Right ventricle myocardium superior (tissue), 1 donor: ENCODE data around the gene ADGRA3. TPM values are rescaled to one million over a fixed set of nuclear protein-coding genes. Genes with fewer than 3 reads are reported as not detected.

Experiments
- ATAC-seq: fragments of 200-7000 bp; cut with Tn5 transposase; one replicate; pipeline ENCODE4 v1.9.1; 2020; ENCODE audit warnings: mild to moderate bottlenecking; ENCODE audit not compliant: poor library complexity
- DNase-seq: peaks from one replicate; pipeline ENCODE4 v3.0.0-alpha.2; 2020
- intact Hi-C: fragments of 100-400 bp; cut with DNase I; formaldehyde crosslinking; loops from one replicate; pipeline ENCODE4 v1.11.2; 2022
- total RNA-seq: library from RNA; stranded (reverse); fragmentation: NEBNext Ultra II Directional; extraction: Animal tissue kit (Norgen Biotek cat#: 25700); gene quantifications from one replicate; pipeline ENCODE4 v1.2.1, GENCODE V29; 2021
- donor health status: DM: no; HTN: yes; CAD: no; lungs with severe emphysema.

ADGRA3 gene
- total RNA-seq, 1 donor from 2014 or later: 34.3 TPM

GRCh38 chr4:22515145-22515887, 550 bp downstream of the ADGRA3 start:
- ATAC-seq (peak; percentile 72), DNase-seq (peak; percentile 79)
- intact Hi-C loops: no loop called here

GRCh38 chr4:22514481-22514880, 1.4 kb downstream of the ADGRA3 start:
- no peak for DNase-seq
- intact Hi-C loops: no loop called here

GRCh38 chr4:22514001-22514400, 1.9 kb downstream of the ADGRA3 start:
- intact Hi-C loops: no loop called here
- no peak for ATAC-seq

More at GRCh38 chr4:22514481-22514880, 1.4 kb downstream of the ADGRA3 start:
- ATAC-seq: no peak

GRCh38 chr4:22512306-22512705, 3.6 kb downstream of the ADGRA3 start:
- ATAC-seq (no peak), DNase-seq (no peak)
- intact Hi-C loops: no loop called here

More at GRCh38 chr4:22514001-22514400, 1.9 kb downstream of the ADGRA3 start:
- DNase-seq: no peak

- ATAC-seq (no peak), DNase-seq (no peak)
- intact Hi-C loops: no loop called here
Observed at GRCh38 chr4:22510750-22511149, 5.1 kb downstream of the ADGRA3 start.

- intact Hi-C loops: no loop called here
- DNase-seq (no peak), ATAC-seq (no peak)
Observed at GRCh38 chr4:22508376-22508775, 7.5 kb downstream of the ADGRA3 start.

- DNase-seq: no peak
- intact Hi-C loops: no loop called here
- no peak for ATAC-seq
Observed at GRCh38 chr4:22504922-22505321, 10.9 kb downstream of the ADGRA3 start.

- ATAC-seq: no peak
- DNase-seq: no peak
- intact Hi-C loops: no loop called here
Observed at GRCh38 chr4:22504447-22504846, 11.4 kb downstream of the ADGRA3 start.

- intact Hi-C loops: no loop called here
- ATAC-seq (peak; percentile 50), DNase-seq (no peak)
Observed at GRCh38 chr4:22502895-22503814, 12.7 kb downstream of the ADGRA3 start.

- no peak for ATAC-seq
- intact Hi-C loops: no loop called here
- DNase-seq: no peak
Observed at GRCh38 chr4:22501715-22502095, 14.2 kb downstream of the ADGRA3 start.

GRCh38 chr4:22500831-22501714, 14.8 kb downstream of the ADGRA3 start:
- intact Hi-C loops: no loop called here
- DNase-seq: no peak

GRCh38 chr4:22500128-22500611, 15.7 kb downstream of the ADGRA3 start:
- peak; percentile 80 for ATAC-seq
- no peak for DNase-seq
- intact Hi-C loops: no loop called here

More at GRCh38 chr4:22500831-22501714, 14.8 kb downstream of the ADGRA3 start:
- no peak for ATAC-seq

- ATAC-seq (no peak), DNase-seq (no peak)
- intact Hi-C loops: no loop called here
Observed at GRCh38 chr4:22498866-22499265, 17.0 kb downstream of the ADGRA3 start.

- ATAC-seq: no peak
- DNase-seq: no peak
- intact Hi-C loops: no loop called here
Observed at GRCh38 chr4:22496165-22496813, 19.6 kb downstream of the ADGRA3 start.

- ATAC-seq (no peak), DNase-seq (no peak)
- intact Hi-C loops: no loop called here
Observed at GRCh38 chr4:22493523-22493922, 22.3 kb downstream of the ADGRA3 start.

GRCh38 chr4:22492987-22493386, 22.9 kb downstream of the ADGRA3 start:
- ATAC-seq: no peak
- DNase-seq: no peak
- intact Hi-C loops: no loop called here

- intact Hi-C loops: no loop called here
- no peak for DNase-seq
- no peak for ATAC-seq
Observed at GRCh38 chr4:22491939-22492338, 23.9 kb downstream of the ADGRA3 start.

GRCh38 chr4:22490718-22491315, 25.0 kb downstream of the ADGRA3 start:
- no peak for DNase-seq
- intact Hi-C loops: no loop called here
- ATAC-seq: peak; percentile 24
